ENCODE measurements around the gene SLC24A5.

SLC24A5 gene

DNA sequence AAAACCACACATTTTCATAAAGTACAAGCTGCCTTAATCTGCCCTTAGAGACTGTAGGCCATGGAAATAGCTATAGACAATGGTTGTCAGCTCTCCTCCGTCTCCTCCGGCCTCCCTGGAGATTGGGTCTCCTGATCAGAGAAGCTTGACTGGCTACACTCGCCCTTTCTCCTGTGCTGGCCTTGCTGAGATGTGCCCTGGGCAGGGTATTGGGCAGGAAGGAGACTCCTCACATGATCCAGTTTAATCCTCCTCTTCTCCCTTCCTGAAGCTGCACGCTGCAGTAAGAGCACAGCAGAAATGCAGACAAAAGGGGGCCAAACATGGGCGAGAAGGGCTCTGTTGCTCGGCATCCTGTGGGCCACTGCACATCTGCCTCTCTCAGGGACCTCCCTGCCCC lies at the start of gene SLC24A5:
SLC24A5 (plus strand) TSS at position 246 of the 400 bp plus-strand sequence; CDS start at position 301, 55 bp downstream.
- DNase-seq = no peak

DNA sequence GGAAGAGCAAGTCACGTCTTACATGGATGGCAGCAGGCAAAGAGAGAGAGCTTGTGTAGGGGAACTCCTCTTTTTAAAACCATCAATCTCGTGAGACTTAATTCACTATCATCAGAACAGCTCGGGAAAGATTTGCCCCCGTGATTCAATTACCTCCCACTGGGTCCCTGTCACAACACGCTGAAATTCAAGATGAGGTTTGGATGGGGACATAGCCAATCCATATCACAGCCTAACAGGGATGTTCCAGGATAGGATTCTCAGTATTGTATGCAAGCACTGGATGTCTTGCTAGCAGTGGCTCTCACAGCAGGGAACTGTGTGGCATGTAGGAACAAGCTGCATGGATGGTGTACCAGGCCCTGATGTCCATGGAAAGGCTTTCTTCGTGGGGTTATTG lies 47.8 kb upstream of the SLC24A5 start:
- DNase-seq = no peak

DNA sequence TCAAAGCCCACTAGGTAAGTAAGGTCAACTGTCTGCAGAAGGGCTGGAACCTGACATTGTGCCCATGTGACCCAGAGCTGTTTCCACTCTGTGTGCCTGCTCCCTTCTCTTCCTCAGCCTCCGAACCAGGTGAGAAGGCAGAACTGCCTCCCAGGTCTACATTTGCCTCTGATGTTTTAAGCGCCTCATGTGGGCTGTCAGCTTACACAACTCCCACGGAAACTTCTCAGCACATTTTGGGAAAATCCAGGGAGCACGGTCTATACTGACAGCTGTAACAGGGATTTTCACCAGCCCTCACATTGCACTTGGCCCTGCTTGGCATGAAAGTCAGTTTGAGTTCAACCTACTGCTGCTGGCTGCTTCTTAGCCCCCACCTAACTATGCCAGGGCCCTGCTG lies 46.9 kb upstream of the SLC24A5 start:
- no peak for DNase-seq

DNA sequence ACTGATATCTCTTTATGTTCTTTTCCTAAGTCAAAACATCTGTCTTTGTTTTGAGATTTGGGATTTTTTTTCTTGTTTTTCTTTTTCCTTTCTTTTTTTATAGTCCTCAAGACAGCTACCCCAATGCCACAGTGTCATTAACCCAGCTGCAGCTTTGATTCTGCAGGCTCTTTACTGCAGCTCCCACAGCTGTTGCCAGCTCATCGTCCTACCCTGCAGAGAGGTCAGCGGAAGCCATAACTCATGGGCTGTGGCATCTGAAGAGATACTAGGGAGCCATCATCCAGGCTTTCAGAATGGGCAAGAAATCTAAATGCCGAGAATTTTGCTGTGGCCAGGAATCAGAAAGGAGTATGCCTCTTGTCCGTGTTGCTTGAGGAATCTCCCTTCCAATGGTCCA lies 44.3 kb upstream of the SLC24A5 start:
- DNase-seq = no peak

DNA sequence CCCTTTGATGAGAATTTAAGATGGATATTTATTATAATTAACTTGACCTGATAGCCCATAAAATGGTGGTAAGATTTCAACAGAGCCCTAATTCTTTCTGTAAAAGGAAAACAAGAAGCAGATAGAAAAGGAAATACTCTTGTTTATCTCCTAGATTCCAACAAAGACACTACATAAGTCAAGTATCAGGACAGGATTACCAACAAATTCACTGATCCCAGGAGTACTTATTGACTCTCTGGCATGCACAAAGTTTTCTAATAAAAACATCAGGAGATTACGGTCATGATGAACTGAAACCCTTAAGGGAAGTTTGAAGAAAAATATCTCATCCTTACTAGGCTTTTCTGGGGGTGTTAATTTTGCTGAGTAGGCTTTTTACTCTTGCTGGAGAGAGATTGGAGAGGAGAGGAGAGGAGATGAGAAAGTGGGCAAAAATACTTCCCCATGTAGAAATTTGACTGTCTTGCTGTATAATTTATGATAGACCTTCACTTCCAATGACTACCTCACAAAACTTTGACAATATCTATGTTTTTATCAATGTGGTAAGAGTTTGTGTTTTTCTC lies 43.1 kb upstream of the SLC24A5 start:
- DNase-seq = no peak

DNA sequence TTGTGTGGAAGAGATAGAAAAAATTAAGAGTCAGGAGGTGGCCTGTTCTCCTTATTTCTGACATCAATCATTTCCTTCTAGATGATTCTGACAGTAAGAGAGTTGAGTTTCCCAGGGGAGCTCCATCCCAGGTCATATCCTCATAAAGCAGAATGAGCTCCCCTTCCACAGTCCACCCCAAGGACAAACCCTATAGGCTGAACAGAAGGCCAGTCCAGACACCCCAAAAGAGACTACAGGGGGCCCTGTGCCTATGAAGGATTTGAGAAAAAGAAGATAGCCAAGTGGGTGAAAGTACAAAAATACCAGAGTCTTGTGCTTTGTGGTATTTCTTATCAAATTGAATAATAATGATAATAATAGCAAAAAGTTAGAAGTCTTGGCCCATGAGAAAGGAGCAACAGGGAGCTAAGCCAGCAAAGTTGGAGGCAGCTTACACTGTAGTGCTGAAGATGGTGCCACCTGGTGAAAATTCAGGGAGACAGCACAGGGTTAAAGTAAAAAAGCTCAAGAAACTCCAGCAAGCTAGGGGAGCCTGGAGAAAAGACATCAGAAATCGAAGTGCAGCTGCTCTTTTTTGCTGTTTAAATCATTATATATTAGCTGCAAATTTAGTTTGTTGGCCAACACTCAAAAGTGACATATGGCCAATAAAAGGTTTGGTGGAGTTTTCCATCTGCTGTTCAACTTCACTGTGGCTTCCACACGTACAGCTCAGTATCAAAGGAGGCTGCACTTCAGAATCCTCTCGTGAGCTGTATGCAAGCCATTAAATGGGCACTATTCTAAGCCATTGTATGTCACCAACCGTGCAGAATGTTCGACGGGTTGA lies 35.8 kb upstream of the SLC24A5 start:
- DNase-seq = peak; percentile 19

DNA sequence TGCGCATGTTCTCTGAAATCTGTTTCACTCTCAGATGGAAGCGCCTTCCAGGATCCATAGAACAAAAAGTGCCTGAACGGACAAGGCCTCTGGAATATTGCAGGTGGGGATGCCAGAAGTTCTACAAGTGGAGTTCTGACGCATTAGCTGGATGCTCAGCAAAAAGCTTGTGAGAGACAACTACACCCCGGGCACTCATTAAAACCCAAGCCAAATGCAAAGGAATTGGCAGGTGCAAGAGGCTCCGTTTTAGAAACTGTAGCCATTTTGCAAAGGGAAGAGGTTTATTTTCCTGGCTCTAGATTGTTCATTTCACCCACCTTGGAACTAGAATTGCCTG lies 35.2 kb upstream of the SLC24A5 start:
- DNase-seq = no peak

DNA sequence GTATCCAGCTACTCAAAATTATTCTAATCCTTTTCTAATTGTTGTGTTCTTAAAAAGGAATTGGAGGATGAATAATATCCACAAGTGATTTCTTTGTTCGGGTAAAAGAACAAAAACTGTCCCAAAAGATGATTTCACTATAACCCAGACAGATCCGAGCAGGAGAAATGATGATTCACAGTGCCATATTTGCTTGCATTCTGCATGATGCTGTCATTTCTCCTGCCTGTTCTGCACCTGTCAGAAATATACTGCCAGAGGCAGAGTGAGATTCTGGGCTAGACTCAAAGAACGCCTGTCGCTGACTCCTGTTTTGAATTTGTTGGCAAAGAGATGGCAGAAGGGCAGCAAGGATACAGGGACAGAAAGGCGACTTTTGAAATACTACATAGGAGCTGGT lies 34.7 kb upstream of the SLC24A5 start:
- DNase-seq = no peak

DNA sequence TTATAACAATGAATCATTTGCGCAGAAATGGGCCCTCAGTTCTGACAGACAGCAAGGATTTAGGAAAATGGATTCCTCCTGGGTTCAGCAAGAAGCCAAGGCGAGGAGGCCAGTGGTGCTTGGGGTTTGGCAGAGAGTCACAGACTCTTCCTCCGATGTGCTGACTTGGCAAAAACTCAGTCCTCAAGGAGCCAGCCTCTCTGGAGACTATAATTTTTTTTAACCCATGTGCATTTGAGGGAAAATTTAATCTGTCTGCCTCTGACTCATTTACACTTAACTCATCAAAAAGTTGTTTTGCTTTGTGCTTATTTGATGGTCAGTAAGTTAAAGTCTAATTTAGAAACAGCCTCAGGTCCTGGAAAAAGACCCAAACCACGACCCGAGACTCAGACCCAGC lies 34.2 kb upstream of the SLC24A5 start:
- DNase-seq = no peak

DNA sequence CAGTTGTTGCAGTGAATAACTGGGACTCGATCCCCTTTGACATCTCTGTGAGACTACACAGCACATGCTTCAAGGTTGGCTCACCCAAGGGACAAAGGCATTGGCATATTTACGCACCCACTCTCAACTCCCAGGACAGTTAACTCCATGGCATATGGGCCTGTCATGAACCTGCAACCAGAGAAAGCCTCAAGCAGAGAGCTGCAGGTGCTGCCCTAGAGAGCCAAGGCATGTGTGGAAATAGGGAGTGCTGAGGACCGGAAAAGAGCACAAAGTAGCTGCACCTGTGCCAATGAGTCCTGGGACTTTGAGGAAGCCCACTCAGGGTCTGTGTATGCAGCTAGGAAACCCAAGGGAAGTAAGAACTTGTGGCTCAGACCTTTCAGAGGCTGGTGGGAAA lies 32.9 kb upstream of the SLC24A5 start:
- no peak for DNase-seq

DNA sequence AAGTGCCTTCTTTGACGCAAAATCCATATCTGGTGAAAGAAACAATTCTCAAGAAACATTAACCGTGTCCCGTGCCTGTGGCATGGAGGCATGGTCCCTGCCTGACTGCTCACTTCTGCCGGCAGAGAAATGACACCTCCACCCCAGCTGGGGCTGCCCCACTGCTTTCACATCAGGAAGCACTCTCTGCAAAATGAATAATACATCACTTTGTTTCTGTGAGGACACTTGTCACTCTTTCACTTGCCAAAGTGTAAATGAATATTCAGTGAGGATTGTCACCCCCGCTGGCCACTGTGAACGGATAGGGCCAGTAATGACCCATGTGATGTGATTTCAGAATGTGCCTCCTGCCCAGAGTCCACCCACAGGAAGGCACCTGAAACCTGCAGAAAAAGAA lies 31.1 kb upstream of the SLC24A5 start:
- no peak for DNase-seq

DNA sequence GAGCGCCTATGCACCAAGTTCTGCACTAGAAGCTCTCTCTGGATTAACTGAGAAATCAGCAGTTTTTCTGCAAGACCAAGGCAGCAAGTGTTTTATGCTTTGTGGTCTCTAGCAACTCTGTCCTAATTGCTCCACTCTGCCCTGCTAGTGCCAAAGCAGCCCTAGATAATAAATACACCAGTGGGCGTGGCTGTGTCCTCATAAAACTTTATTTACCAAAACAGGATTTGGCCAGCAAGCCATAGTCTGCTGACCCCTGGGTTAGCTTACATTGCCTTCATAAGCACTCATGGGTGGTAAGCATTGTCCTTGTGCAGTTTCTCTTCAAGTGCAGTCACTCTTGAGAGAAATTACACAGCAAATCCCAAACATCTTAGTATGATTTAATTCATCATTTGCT lies 30.7 kb upstream of the SLC24A5 start:
- no peak for DNase-seq

DNA sequence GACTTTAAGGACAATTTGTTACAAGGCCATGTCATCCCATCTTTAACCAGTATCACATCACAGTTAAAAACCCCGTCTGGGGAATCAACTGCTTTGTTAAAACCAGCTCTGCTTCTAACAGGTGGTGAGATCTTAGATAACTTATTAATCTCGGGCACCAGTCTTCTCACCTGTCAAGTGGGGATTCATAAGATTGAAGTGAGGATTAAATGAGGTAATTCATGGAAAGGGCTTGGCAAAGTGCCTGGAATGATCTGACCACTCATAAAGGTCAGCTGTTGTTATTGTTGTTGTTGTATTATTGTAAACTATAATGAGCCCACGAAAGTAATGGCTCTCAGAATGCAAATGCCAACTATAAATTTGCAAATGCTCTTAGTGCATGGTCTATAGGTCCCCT lies 30.1 kb upstream of the SLC24A5 start:
- no peak for DNase-seq

DNA sequence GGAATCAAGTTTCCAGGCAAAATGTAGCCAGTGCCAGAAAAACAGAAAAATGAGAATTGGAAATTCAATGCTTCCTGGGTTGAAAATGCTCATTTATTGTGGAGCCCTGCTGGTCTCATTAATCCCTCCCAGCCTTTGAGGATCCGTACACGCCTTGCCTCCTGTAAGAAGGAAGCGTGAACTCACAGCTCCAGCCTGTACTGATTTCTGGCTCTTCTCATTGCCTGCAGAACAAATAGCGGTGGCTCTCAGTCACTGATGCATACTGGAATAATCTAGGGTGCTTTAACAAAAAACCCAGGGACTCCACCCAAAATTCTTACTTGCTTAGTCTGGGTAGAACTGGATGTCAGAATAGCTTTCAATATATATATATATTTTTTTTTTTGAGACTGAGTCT lies 29.3 kb upstream of the SLC24A5 start:
- DNase-seq = no peak

DNA sequence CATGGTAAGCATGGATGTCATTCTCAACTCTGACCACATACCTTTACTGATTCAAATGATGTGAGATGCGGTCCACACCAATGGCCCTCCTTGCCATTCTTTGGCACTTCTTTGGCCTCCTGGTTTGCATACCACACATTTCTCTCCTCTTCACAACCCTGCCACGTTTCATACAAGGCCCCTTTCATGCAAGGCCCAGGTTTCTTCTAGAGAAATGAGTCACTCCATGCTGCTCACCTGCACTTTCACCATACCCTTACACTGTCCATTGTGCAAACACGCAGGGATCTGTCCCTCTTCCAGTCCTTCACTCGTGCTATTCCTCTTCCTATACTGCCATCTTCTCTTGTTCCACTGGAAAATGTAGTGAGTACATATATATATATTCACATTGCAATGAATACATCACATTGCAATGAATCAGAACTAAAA lies 24.4 kb upstream of the SLC24A5 start:
- DNase-seq = no peak

DNA sequence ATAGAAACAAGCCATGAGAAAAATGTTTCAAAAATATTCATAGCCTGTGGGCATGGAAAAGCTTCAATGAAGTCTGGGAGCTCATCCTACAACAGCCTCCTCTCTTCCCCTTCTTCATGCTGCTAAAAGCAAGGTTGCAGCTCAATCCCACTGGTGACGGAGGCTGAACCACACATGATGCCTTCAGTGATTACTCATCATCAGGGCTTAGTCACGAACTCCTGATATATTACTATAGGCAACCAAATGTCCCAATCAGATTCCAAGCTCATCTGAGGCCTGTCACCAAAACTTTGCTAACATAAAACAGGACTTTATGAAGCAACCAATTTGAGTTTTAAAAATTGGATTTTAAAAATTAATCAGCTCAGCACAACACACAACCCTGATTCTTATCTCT lies 24.0 kb upstream of the SLC24A5 start:
- no peak for DNase-seq

DNA sequence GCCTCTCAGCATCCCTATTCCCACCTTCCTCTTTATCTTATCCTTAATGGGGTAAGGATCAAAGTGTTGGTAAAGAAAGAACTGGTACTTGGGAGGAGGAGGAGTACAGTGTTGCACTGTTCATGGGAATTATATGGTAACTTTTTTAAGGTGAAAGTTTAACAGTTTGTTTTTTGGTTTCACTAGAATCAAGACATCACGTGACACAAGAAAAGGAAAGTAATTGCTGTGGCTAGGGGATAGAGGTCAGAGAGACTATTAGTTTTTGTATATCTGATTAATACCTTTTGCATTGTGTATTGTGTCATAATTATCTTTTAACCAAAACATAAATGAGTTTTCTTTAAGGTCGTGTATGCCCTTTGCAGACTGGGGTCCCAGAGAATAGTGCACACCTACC lies 23.5 kb upstream of the SLC24A5 start:
- no peak for DNase-seq

DNA sequence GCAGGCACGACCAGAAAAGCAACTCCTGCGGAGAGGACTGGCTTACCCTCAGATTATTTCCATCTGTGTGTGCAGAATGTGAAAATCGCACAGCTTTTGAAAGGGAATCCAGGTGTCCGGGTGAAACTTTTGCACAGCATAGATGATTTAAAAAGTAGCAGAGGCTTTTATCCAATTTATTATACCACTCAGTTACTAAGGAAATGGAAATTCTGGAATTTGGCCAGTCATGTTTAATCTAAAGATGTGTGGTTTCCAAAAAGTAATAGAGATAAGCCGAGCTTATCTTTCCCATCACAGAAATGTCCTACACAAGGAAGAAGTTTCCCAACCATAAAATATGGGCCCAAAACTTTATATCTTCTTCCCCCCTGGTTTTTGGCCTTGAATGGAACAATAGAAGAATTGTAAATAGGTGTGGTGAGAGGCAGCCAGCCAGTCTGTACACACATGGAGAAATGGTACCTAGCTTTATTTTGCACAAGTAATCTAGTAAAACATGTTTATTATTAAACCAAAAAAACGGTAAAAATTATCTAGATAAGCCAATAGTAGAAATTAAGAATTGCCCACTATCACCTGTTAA lies 19.3 kb upstream of the SLC24A5 start:
- no peak for DNase-seq

DNA sequence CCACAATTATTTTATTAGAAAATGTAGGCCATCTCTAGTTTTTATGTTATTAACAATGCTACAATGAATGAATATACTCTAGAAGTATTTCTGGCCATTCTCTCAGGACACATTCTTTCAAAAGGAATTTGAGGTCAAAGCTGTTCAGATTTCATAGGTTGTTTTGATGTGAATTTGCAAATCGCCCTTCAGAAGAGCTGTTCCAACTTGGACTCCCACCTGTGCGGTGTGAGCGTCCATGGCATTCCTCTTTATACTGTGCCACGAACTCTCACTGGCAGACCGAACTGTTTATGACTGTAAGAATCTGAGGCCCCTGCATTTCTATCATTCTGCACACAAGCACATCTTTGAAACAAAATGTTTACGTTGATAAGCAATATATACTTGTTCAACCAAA lies 18.6 kb upstream of the SLC24A5 start:
- no peak for DNase-seq

DNA sequence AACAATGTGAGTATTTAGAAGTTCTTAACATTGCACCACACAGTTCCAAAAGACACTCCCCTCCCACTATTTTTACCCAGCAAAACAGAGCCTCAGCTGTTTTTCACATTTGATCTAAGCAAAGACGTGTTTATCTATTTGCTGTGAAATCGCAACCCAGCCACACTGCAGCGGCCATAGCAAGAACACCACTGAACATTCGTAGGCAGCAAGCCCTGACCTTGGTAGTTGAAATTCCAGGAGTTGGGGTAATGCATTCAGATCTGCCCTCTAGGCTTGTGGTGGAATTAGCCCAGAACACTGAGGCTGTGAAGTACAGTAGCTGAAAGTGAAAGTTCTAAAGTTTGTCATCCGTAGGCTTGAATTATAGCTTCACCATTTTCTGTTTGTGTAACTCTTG lies 17.1 kb upstream of the SLC24A5 start:
- no peak for DNase-seq

DNA sequence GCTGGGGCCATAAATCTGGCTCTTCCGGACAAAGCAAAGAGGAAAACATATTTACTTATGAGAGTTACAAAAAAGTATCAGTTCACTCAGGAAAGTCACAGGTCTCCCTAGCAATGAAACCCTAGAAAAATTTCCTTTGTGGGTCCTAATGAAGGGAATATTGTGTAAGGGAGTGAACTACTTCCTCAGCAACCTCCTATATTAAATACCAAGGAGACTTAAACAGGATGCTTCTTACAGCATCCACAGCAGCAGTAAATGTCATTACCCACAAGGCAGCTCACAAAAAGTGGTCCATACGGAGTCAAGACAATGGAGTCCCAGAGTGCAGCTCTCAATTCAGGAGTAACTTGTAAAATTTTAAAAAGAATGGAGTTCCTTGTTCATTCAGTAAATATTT lies 14.9 kb upstream of the SLC24A5 start:
- DNase-seq = no peak

DNA sequence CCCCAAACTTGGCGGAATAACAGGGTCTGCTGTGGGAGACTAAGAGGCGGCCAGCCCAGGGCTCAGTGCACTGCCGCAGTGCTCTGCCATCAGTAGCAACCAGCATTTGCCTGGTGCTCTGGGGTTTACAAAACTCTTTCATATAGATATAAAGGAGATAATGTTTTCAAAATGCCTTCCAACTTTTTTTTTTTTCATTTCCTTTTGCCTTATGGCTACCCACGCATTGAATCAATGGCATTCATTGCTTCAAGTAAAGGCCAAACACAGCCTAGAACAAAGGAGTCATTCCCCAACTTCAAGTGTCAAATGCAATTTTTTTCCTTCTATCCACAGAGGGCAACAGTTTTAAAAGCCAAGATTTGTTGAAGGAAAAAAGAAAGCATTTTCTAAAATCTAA lies 11.6 kb upstream of the SLC24A5 start:
- DNase-seq = no peak

DNA sequence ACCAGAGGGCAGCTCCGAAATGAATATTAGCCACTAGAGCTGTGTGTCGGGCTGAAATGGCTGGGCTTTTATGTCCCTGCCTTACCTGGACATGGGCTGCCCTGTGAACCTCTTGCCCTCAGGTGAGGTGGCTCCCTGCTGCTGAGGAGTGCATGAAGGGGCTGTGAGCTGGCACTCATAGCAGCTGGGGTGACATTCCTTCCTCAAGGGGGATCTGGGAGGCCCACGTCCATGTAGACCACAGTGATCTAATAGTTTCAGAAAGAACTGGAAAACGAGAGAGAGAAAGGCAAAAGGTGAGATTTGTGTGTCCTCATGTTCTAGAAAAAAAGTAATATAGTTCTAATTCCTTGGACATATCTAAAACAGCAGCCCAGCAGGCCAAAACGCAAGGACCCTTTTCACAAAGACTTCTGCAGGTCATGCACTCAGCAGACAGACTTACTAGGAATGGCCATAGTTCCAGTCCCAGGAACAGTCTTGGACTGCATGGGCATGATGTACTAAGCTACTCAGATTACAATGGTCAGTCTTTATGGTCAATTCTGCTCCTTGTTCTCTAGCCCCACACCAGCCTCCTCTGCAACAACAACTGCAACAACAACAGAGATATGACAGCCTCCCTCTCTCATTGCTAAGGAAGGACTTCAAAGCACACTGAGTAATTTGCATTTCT lies 10.8 kb upstream of the SLC24A5 start:
- DNase-seq = no peak

DNA sequence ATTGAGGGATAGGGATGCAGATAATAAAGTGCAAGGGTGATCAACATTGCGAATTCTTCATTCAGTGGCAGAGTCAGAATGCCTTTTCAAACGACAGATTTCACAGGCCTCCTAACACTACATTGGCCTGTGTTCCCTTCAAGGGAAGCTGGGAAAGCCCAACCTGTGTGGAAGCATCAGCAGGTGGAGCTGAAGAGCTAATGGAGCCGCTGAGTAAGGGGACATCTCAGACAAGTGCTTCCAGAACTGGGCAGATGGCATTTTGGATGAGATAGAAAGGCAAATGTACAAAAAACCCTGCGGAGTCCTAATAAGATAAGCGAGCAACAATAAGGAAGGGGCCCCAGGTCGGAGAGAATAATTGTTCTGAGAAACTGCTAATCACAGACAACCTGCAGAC lies 8.5 kb upstream of the SLC24A5 start:
- no peak for DNase-seq
